Tibial nerve (tissue), 3 donors: ENCODE results near the gene VSTM4.

Experiments
- CTCF ChIP-seq, 5 experiments: fragments of 200-600 bp in 3 of 5; fragments of 450-650 bp in 2 of 5; sonication (generic) in 3 of 5; IDR thresholded peaks; one replicate each; pipeline ENCODE4 v1.5.1; 2016 to 2019; ENCODE audit warnings: antibody characterized with exemption in 5 of 5, mild to moderate bottlenecking in 3 of 5, moderate library complexity in 2 of 5
- POLR2A ChIP-seq, 2 donors: fragments of 450-650 bp; IDR thresholded peaks; one replicate each; pipeline ENCODE4 v1.6.1; 2017; ENCODE audit warnings: antibody characterized with exemption in 2 of 2, mild to moderate bottlenecking in 2 of 2, moderate library complexity in 2 of 2

GRCh38 chr10:49001870-49002672 is 113.3 kb downstream of the VSTM4 start:
- TF ChIP-seq CTCF (IDR thresholded peaks at IDR 0.05) (no peak), POLR2A (IDR thresholded peaks at IDR 0.05) (no peak)
